Measurements from ENCODE around the gene LIPC. TPM values are rescaled to one million over a fixed set of nuclear protein-coding genes. Genes with fewer than 3 reads are reported as not detected.

The LIPC gene
- total and polyA plus RNA-seq, 9 of the 15 experiments (the other 6 are each of a cell fraction or from before 2014, with no cell fraction given), result 0.07 to 0.41 (median 0.11) TPM; not detected in 2

GRCh38 chr15:58454950-58455401 is 23.2 kb downstream of the LIPC start (continued):
- no peak for TF ChIP-seq ID3 (CRISPR knock-in tag; IDR thresholded peaks at IDR 0.05)
- peak; percentile 73; the same call in 1 of the 2 replicates for TF ChIP-seq ID3 (tag; IDR thresholded peaks at IDR 0.05)
- TF ChIP-seq KLF6 (CRISPR knock-in tag; IDR thresholded peaks at IDR 0.05; ENCODE audit: borderline replicate concordance), result peak; percentile 59; the same call in 1 of the 2 replicates
- no peak for TF ChIP-seq ZNF512 (tag; IDR thresholded peaks at IDR 0.05)
- no peak for TF ChIP-seq ZNF24 (IDR thresholded peaks at IDR 0.05)
- peak; percentile 58; the same call in 1 of the 2 replicates for TF ChIP-seq ZNF395 (CRISPR knock-in tag; IDR thresholded peaks at IDR 0.05)
- TF ChIP-seq NR4A1 (CRISPR knock-in tag; IDR thresholded peaks at IDR 0.05), result no peak
- peak; percentile 74 for TF ChIP-seq NR4A1 (tag; IDR thresholded peaks at IDR 0.05)
- TF ChIP-seq ZNF41 (CRISPR knock-in tag; conservative IDR thresholded peaks at IDR 0.05), result peak; percentile 56; the same call in 1 of the 2 replicates
- TF ChIP-seq RBM14 (IDR thresholded peaks at IDR 0.05; ENCODE audit: borderline replicate concordance, insufficient read depth, low read depth, low read length), result no peak
